GM23338 (cell line): ENCODE data around the gene NDC1. TPM values are rescaled to one million over a fixed set of nuclear protein-coding genes. Genes with fewer than 3 reads are reported as not detected.

ENCODE experiments used
- ATAC-seq: fragments of 200-7000 bp; cut with Tn5 transposase; 3 replicates; pipeline ENCODE4 v1.9.1; 2020
- DNase-seq: peaks from one replicate; pipeline ENCODE4 v3.0.0-alpha.2; 2015; ENCODE audit warnings: low spot score
- H2AFZ ChIP-seq: fragments of 200-600 bp; sonication (generic); 2 replicates; pipeline ENCODE4 v1.8.0; 2016; ENCODE audit warnings: antibody characterized with exemption, mild to moderate bottlenecking, moderate library complexity
- H3F3A ChIP-seq: fragments of 200-600 bp; sonication (generic); replicated peaks from 2 replicates; pipeline ENCODE4 v1.8.0; 2017; ENCODE audit warnings: antibody characterized with exemption, mixed run types, low read depth
- H3K27ac ChIP-seq: fragments of 200-600 bp; sonication (generic); 2 replicates; pipeline ENCODE4 v1.6.1; 2016; ENCODE audit warnings: low read depth
- H3K27me3 ChIP-seq: fragments of 200-600 bp; sonication (generic); 2 replicates; pipeline ENCODE4 v1.8.0; 2016; ENCODE audit warnings: mild to moderate bottlenecking, mixed run types, moderate library complexity; ENCODE audit not compliant: insufficient read depth
- H3K36me3 ChIP-seq: fragments of 200-600 bp; sonication (generic); 2 replicates; pipeline ENCODE4 v1.8.0; 2016; ENCODE audit warnings: mild to moderate bottlenecking; ENCODE audit not compliant: insufficient read depth
- H3K4me1 ChIP-seq: fragments of 200-600 bp; sonication (generic); 2 replicates; pipeline ENCODE4 v1.8.0; 2016; ENCODE audit warnings: mild to moderate bottlenecking, moderate library complexity; ENCODE audit not compliant: insufficient read depth
- H3K4me2 ChIP-seq: fragments of 200-600 bp; sonication (generic); 2 replicates; pipeline ENCODE4 v1.7.1; 2017; ENCODE audit warnings: mixed run types
- H3K4me3 ChIP-seq: fragments of 200-600 bp; sonication (generic); 2 replicates; pipeline ENCODE4 v1.6.1; 2016; ENCODE audit warnings: mixed run types
- H3K79me2 ChIP-seq: fragments of 200-600 bp; sonication (generic); replicated peaks from 2 replicates; pipeline ENCODE4 v1.8.0; 2017; ENCODE audit warnings: mild to moderate bottlenecking; ENCODE audit not compliant: insufficient read depth
- H3K9me2 ChIP-seq: fragments of 200-600 bp; sonication (generic); 2 replicates; pipeline ENCODE4 v1.8.0; 2017; ENCODE audit not compliant: insufficient read depth
- H4K20me1 ChIP-seq: fragments of 200-600 bp; sonication (generic); replicated peaks from 2 replicates; pipeline ENCODE4 v1.8.0; 2017; ENCODE audit warnings: mild to moderate bottlenecking; ENCODE audit not compliant: insufficient read depth
- H3K27ac Mint-ChIP-seq: 2 replicates; pipeline ENCODE4 v1.8.0; 2020; ENCODE audit warnings: inconsistent platforms, mild to moderate bottlenecking, moderate library complexity, mixed read lengths
- H3K27me3 Mint-ChIP-seq: 3 replicates; pipeline ENCODE4 v1.8.0; 2022; ENCODE audit warnings: low read depth, mild to moderate bottlenecking, moderate library complexity, mixed read lengths, inconsistent platforms; ENCODE audit not compliant: insufficient read depth, poor library complexity
- H3K36me3 Mint-ChIP-seq: 3 replicates; pipeline ENCODE4 v1.8.0; 2021; ENCODE audit warnings: low read depth, mild to moderate bottlenecking, inconsistent platforms, moderate library complexity, mixed read lengths
- H3K4me1 Mint-ChIP-seq: 3 replicates; pipeline ENCODE4 v1.8.0; 2020; ENCODE audit warnings: mild to moderate bottlenecking, inconsistent platforms, mixed read lengths
- H3K4me3 Mint-ChIP-seq: 3 replicates; pipeline ENCODE4 v1.8.0; 2021; ENCODE audit warnings: moderate library complexity, mild to moderate bottlenecking, inconsistent platforms, mixed read lengths
- H3K9me3 Mint-ChIP-seq: 3 replicates; pipeline ENCODE4 v1.8.0; 2020; ENCODE audit warnings: moderate library complexity, mild to moderate bottlenecking, inconsistent platforms, mixed read lengths
- CTCF ChIP-seq, 2 experiments: fragments of 200-600 bp in 1 of 2; sonication (generic) in 1 of 2; conservative IDR thresholded peaks; 2 replicates each; pipeline versions ENCODE4 v1.5.1 to v1.6.1; 2016 to 2017; ENCODE audit warnings: antibody characterized with exemption in 2 of 2, low read depth in 2 of 2, mild to moderate bottlenecking in 2 of 2, moderate library complexity in 1 of 2
- JUNB ChIP-seq: IDR thresholded peaks from one replicate; pipeline ENCODE4 v1.6.1; 2016; ENCODE audit warnings: antibody characterized with exemption; ENCODE audit not compliant: unreplicated experiment
- STAT1 ChIP-seq: IDR thresholded peaks from one replicate; pipeline ENCODE4 v1.6.1; 2016; ENCODE audit warnings: antibody characterized with exemption; ENCODE audit not compliant: unreplicated experiment
- ZNF462 ChIP-seq: fragments of 250-450 bp; sonication (Bioruptor Pico); IDR thresholded peaks from 2 replicates; pipeline ENCODE4 v1.5.0; 2020; ENCODE audit warnings: mild to moderate bottlenecking, moderate library complexity
- polyA plus RNA-seq: library from polyadenylated mRNA; unstranded; fragments of >200 nt; fragmentation: Nextera tagmentation; extraction: Ambion mirVana; gene quantifications from 2 replicates; pipeline ENCODE4 v1.2.1, GENCODE V29; 2016
- total RNA-seq: library from RNA; depleted of rRNA; stranded (reverse); fragments of >200 nt; shearing (Covaris generic); gene quantifications from 2 replicates; pipeline ENCODE4 v1.2.3, GENCODE V29; 2014

Gene NDC1
- total and polyA plus RNA-seq, 2 experiments from 2014 or later = 19.8 to 100 TPM

GRCh38 chr1:53811414-53811851 lies 26.7 kb downstream of the NDC1 start:
- H3K4me2 ChIP-seq = no peak overlapping the region
- H3K4me1 ChIP-seq = peaks cover 3% of the 10 kb centered on the region; the same call in 1 of the 2 replicates
- H4K20me1 ChIP-seq = peaks cover 9% of the 10 kb centered on the region
- Mint-ChIP-seq H3K27me3 (no peaks in the 10 kb centered on the region), H3K4me3 (no peak overlapping the region; the same call in 2 of the 3 replicates), H3K27ac (peak overlapping the region; percentile 93), H3K4me1 (peaks cover 16% of the 10 kb centered on the region; the same call in 2 of the 3 replicates), H3K9me3 (no peaks in the 10 kb centered on the region; the same call in 2 of the 3 replicates), H3K36me3 (peaks cover 83% of the 10 kb centered on the region)
- no peaks in the 10 kb centered on the region for H3F3A ChIP-seq
- DNase-seq (peak; percentile 75), ATAC-seq (peak; percentile 90)
- H3K27ac ChIP-seq = no peak overlapping the region
- TF ChIP-seq STAT1 (no peak), CTCF (conservative IDR thresholded peaks at IDR 0.05; ENCODE audit: low read depth in 2 of 2) (peak; percentile 74 to 75), ZNF462 (CRISPR knock-in tag) (no peak), JUNB (no peak)
- no peak overlapping the region for H3K4me3 ChIP-seq
- H3K27me3 ChIP-seq = no peaks in the 10 kb centered on the region
- H2AFZ ChIP-seq = no peak overlapping the region
- no peaks in the 10 kb centered on the region for H3K9me2 ChIP-seq
- H3K79me2 ChIP-seq = peaks cover 43% of the 10 kb centered on the region
- H3K36me3 ChIP-seq = peaks cover 12% of the 10 kb centered on the region; the same call in 1 of the 2 replicates
